IMR-90 (cell line): ENCODE data around the gene YPEL3. TPM values are rescaled to one million over a fixed set of nuclear protein-coding genes. Genes with fewer than 3 reads are reported as not detected.

Source experiments
- ATAC-seq: fragments of 200-7000 bp; cut with Tn5 transposase; 2 replicates; pipeline ENCODE4 v1.9.1; 2020; ENCODE audit warnings: low read depth, mild to moderate bottlenecking, moderate library complexity
- BruUV-seq: library from RNA; stranded (reverse); fragments of 400-500 nt; replicated peaks from 2 replicates; lab custom pipeline; 2021; lab: Mats Ljungman, UMichigan
- CTCF ChIA-PET: fragments of 300-600 bp; formaldehyde crosslinking; extraction: SDS; loops from one replicate; lab custom pipeline; 2021; ENCODE audit warnings: antibody characterized with exemption; lab: Yijun Ruan, JAX
- POLR2A ChIA-PET: fragments of 300-600 bp; sonication (Branson Sonifier 250); formaldehyde crosslinking; loops from one replicate; lab custom pipeline; 2022; ENCODE audit warnings: antibody characterized with exemption; ENCODE audit not compliant: unreplicated experiment; lab: Charles Lee
- DNase-seq: peaks from one replicate; pipeline ENCODE4 v3.0.0; 2013
- H2AFZ ChIP-seq: replicated peaks from 2 replicates; pipeline ENCODE3; 2013; ENCODE audit warnings: low read length, mild to moderate bottlenecking; ENCODE audit not compliant: poor library complexity
- H2AK5ac ChIP-seq: 2 replicates; pipeline ENCODE4 v1.6.1; 2013; ENCODE audit warnings: low read depth, low read length, inconsistent platforms
- H2AK9ac ChIP-seq: replicated peaks from 2 replicates; pipeline ENCODE3; 2013; ENCODE audit warnings: mild to moderate bottlenecking, low read depth, low read length, moderate library complexity; ENCODE audit not compliant: poor library complexity
- H2BK120ac ChIP-seq: 2 replicates; pipeline ENCODE4 v1.6.1; 2013; ENCODE audit warnings: low read depth, low read length, inconsistent platforms
- H2BK15ac ChIP-seq: 3 replicates; pipeline ENCODE4 v1.6.1; 2013; ENCODE audit warnings: low read depth, low read length, inconsistent platforms
- H2BK20ac ChIP-seq: 2 replicates; pipeline ENCODE4 v1.6.1; 2013; ENCODE audit warnings: low read depth, mild to moderate bottlenecking, inconsistent platforms, low read length, moderate library complexity
- H2BK5ac ChIP-seq: 2 replicates; pipeline ENCODE4 v1.6.1; 2013; ENCODE audit warnings: mild to moderate bottlenecking, low read depth, low read length, inconsistent platforms; ENCODE audit not compliant: poor library complexity, severe bottlenecking
- H3K14ac ChIP-seq: replicated peaks from 2 replicates; pipeline ENCODE4 v1.6.1; 2013; ENCODE audit warnings: low read depth, low read length, inconsistent platforms
- H3K18ac ChIP-seq: 2 replicates; pipeline ENCODE4 v1.6.1; 2013; ENCODE audit warnings: low read depth, low read length, control low read depth
- H3K23ac ChIP-seq: 2 replicates; pipeline ENCODE4 v1.6.1; 2013; ENCODE audit warnings: low read depth, low read length, inconsistent platforms
- H3K27ac ChIP-seq: 2 replicates; pipeline ENCODE4 v1.5.1; 2013; ENCODE audit warnings: mild to moderate bottlenecking, control low read depth, low read length; ENCODE audit not compliant: insufficient read depth
- H3K27me3 ChIP-seq: 2 replicates; pipeline ENCODE4 v1.6.1; 2013; ENCODE audit warnings: low read length; ENCODE audit not compliant: control insufficient read depth, insufficient read depth
- H3K36me3 ChIP-seq: 2 replicates; pipeline ENCODE4 v1.6.1; 2013; ENCODE audit warnings: low read length, mixed read lengths; ENCODE audit not compliant: control insufficient read depth, insufficient read depth
- H3K4ac ChIP-seq: 2 replicates; pipeline ENCODE4 v1.6.1; 2013; ENCODE audit warnings: low read depth, low read length, inconsistent platforms
- H3K4me1 ChIP-seq: 2 replicates; pipeline ENCODE4 v1.6.1; 2013; ENCODE audit warnings: low read length, mixed read lengths; ENCODE audit not compliant: control insufficient read depth, insufficient read depth
- H3K4me2 ChIP-seq: 2 replicates; pipeline ENCODE4 v1.6.1; 2013; ENCODE audit warnings: low read depth, mild to moderate bottlenecking, control low read depth, low read length, moderate library complexity
- H3K4me3 ChIP-seq: 2 replicates; pipeline ENCODE4 v1.5.1; 2013; ENCODE audit warnings: low read depth, mild to moderate bottlenecking, control low read depth, low read length, moderate library complexity; ENCODE audit not compliant: insufficient read depth
- H3K56ac ChIP-seq: 2 replicates; pipeline ENCODE4 v1.6.1; 2013; ENCODE audit warnings: low read length, inconsistent platforms; ENCODE audit not compliant: insufficient read depth; ENCODE audit errors: extremely low read depth
- H3K79me1 ChIP-seq, 2 experiments: 2 replicates each; pipeline ENCODE4 v1.6.1; 2013; ENCODE audit warnings: low read length in 2 of 2, inconsistent platforms in 1 of 2, low read depth in 1 of 2
- H3K9ac ChIP-seq: 2 replicates; pipeline ENCODE4 v1.6.1; 2013; ENCODE audit warnings: low read depth, low read length, control low read depth
- H3K9me1 ChIP-seq: 2 replicates; pipeline ENCODE4 v1.6.1; 2013; ENCODE audit warnings: low read length, inconsistent platforms; ENCODE audit not compliant: insufficient read depth
- H3K9me3 ChIP-seq: 2 replicates; pipeline ENCODE4 v1.6.1; 2013; ENCODE audit warnings: low read length; ENCODE audit not compliant: control insufficient read depth, insufficient read depth
- H4K20me1 ChIP-seq: 2 replicates; pipeline ENCODE4 v1.6.1; 2013; ENCODE audit warnings: low read length, inconsistent platforms; ENCODE audit not compliant: insufficient read depth
- H4K5ac ChIP-seq: 2 replicates; pipeline ENCODE4 v1.6.1; 2013; ENCODE audit warnings: mild to moderate bottlenecking, low read depth, low read length, control low read depth
- H4K8ac ChIP-seq, 2 experiments: 2 replicates each; pipeline ENCODE4 v1.6.1; 2013; ENCODE audit warnings: low read depth in 2 of 2, low read length in 2 of 2, control low read depth in 1 of 2, inconsistent platforms in 1 of 2
- H4K91ac ChIP-seq: 2 replicates; pipeline ENCODE4 v1.6.1; 2013; ENCODE audit warnings: low read depth, low read length, inconsistent platforms; ENCODE audit not compliant: insufficient read depth
- BHLHE40 ChIP-seq: fragments of 150-350 bp; IDR thresholded peaks from 2 replicates; pipeline ENCODE4 v1.6.1; 2016; ENCODE audit warnings: mild to moderate bottlenecking, low read depth, low read length
- CEBPB ChIP-seq: IDR thresholded peaks from 2 replicates; pipeline ENCODE4 v1.6.1; 2012; ENCODE audit warnings: low read depth, low read length, improper control_type of control experiment
- CHD1 ChIP-seq: IDR thresholded peaks from 2 replicates; pipeline ENCODE4 v1.6.1; 2012; ENCODE audit warnings: low read depth, low read length, improper control_type of control experiment
- CTCF ChIP-seq: conservative IDR thresholded peaks from 2 replicates; pipeline ENCODE4 v1.5.1; 2012; ENCODE audit warnings: mild to moderate bottlenecking, low read depth, low read length, improper control_type of control experiment
- ELK1 ChIP-seq: fragments of 150-350 bp; IDR thresholded peaks from 2 replicates; pipeline ENCODE4 v1.6.1; 2016; ENCODE audit warnings: low read depth, mild to moderate bottlenecking, low read length, moderate library complexity, borderline replicate concordance
- FOS ChIP-seq: fragments of 150-350 bp; IDR thresholded peaks from 2 replicates; pipeline ENCODE4 v1.6.1; 2016; ENCODE audit warnings: low read depth, low read length
- MAFK ChIP-seq: IDR thresholded peaks from 2 replicates; pipeline ENCODE4 v1.6.1; 2012; ENCODE audit warnings: low read depth, low read length, improper control_type of control experiment
- MAZ ChIP-seq: IDR thresholded peaks from 2 replicates; pipeline ENCODE4 v1.6.1; 2012; ENCODE audit warnings: low read depth, mild to moderate bottlenecking, low read length, improper control_type of control experiment, moderate library complexity, borderline replicate concordance
- MXI1 ChIP-seq: IDR thresholded peaks from 2 replicates; pipeline ENCODE4 v1.6.1; 2012; ENCODE audit warnings: low read depth, mild to moderate bottlenecking, low read length, moderate library complexity, borderline replicate concordance
- NFE2L2 ChIP-seq: fragments of 150-350 bp; IDR thresholded peaks from 2 replicates; pipeline ENCODE4 v1.6.1; 2016; ENCODE audit warnings: low read depth, mild to moderate bottlenecking, low read length
- POLR2A ChIP-seq: IDR thresholded peaks from 2 replicates; pipeline ENCODE4 v1.6.1; 2012; ENCODE audit warnings: mild to moderate bottlenecking, low read depth, low read length
- RAD21 ChIP-seq: IDR thresholded peaks from 2 replicates; pipeline ENCODE4 v1.6.1; 2012; ENCODE audit warnings: low read length, improper control_type of control experiment
- RCOR1 ChIP-seq: IDR thresholded peaks from 2 replicates; pipeline ENCODE4 v1.6.1; 2012; ENCODE audit warnings: mild to moderate bottlenecking, low read length, improper control_type of control experiment; ENCODE audit not compliant: insufficient replicate concordance
- RFX5 ChIP-seq: IDR thresholded peaks from 2 replicates; pipeline ENCODE4 v1.8.0; 2012; ENCODE audit warnings: low read depth, mild to moderate bottlenecking, low read length, moderate library complexity
- SMC3 ChIP-seq: fragments of 150-350 bp; IDR thresholded peaks from 2 replicates; pipeline ENCODE4 v1.6.1; 2016; ENCODE audit warnings: low read depth, mild to moderate bottlenecking, antibody characterized with exemption, low read length, moderate library complexity
- USF2 ChIP-seq: fragments of 150-350 bp; IDR thresholded peaks from 2 replicates; pipeline ENCODE4 v1.6.1; 2017; ENCODE audit warnings: mild to moderate bottlenecking, antibody characterized with exemption, low read length, low read depth
- WGBS, 2 experiments: methylation state at CpG; one replicate each; pipeline versions ENCODE4 v1.1.5 to v1.1.7; 2013; ENCODE audit warnings: missing lambda C conversion rate in 2 of 2; ENCODE audit not compliant: insufficient read length in 1 of 2; ENCODE audit errors: extremely low coverage in 2 of 2; 5-methylcytosine and 5-hydroxymethylcytosine counted together
- dilution Hi-C: fragments of 300-500 bp; cut with HindIII; formaldehyde crosslinking; loops from one replicate; pipeline ENCODE4 v1.14.3; 2018; ENCODE audit warnings: low sequenced_read_pairs; ENCODE audit not compliant: unreplicated experiment
- in situ Hi-C: fragments of 300-500 bp; cut with MboI; formaldehyde crosslinking; loops from 3 replicates; pipeline ENCODE4 v1.14.3; 2019; ENCODE audit warnings: low sequenced_read_pairs, inconsistent platforms, mixed read lengths
- intact Hi-C: fragments of 100-400 bp; cut with micrococcal nuclease; formaldehyde crosslinking; loops from 2 replicates; pipeline ENCODE4 v1.10.0; 2022
- polyA plus RNA-seq, 3 experiments: library from polyadenylated mRNA; depleted of rRNA; stranded (reverse); fragments of >200 nt; gene quantifications; 2 replicates each; pipeline ENCODE4 v1.2.3, GENCODE V29; 2012; ENCODE audit warnings: low replicate concordance in 1 of 3
- total RNA-seq: library from RNA; depleted of rRNA; stranded (reverse); fragments of >200 nt; gene quantifications from 2 replicates; pipeline ENCODE4 v1.2.3, GENCODE V29; 2012

The YPEL3 gene
- total and polyA plus RNA-seq, 2 of the 4 experiments (the other 2 are of a cell fraction): 1.1 to 25.6 TPM

- no peak overlapping the region for H3K4me3 ChIP-seq
- no TSS peak for BruUV-seq
- no peak overlapping the region for H3K23ac ChIP-seq
- H4K5ac ChIP-seq: no peak overlapping the region
- peaks cover 14% of the 10 kb centered on the region for H3K9me1 ChIP-seq
- WGBS, 2 experiments: no CpG with 5 or more reads among the region's 8 CpGs
- peak overlapping the region; percentile 49 for H2AFZ ChIP-seq
- peaks cover 6 to 42% of the 10 kb centered on the region in 2 experiments; a peak in 2 of 4 replicates for H3K79me1 ChIP-seq
- peak overlapping the region; percentile 51 for H3K4ac ChIP-seq
- H2BK15ac ChIP-seq: peak overlapping the region; percentile 70; the same call in 2 of the 3 replicates
- H3K14ac ChIP-seq: peak overlapping the region; percentile 71; the same call in 1 of the 2 replicates
- ATAC-seq: no peak
- peak overlapping the region; percentile 30; the same call in 1 of the 2 replicates for H3K9ac ChIP-seq
- H3K9me3 ChIP-seq: no peaks in the 10 kb centered on the region
- intact Hi-C loops: no loop called here
- H3K4me2 ChIP-seq: no peak overlapping the region
- peak overlapping the region; percentile 14 for H2BK5ac ChIP-seq
- DNase-seq: no peak
- H3K27me3 ChIP-seq: no peaks in the 10 kb centered on the region
- in situ Hi-C loops: no loop called here
- peak overlapping the region; percentile 95 for H2AK5ac ChIP-seq
- no peak overlapping the region for H3K18ac ChIP-seq
- H4K8ac ChIP-seq: peak overlapping the region; percentile 5 to 11; a peak in 1 of 4 replicates
- CTCF ChIA-PET: interaction anchor here (1.4 to 1.6 kb wide), 2 partner anchors 11 to 12 kb away, joined by 3 to 7 read pairs; partner anchors contain the start of gene ALDOA
- peak overlapping the region; percentile 79 for H2AK9ac ChIP-seq
- dilution Hi-C loops: no loop called here
- no peak overlapping the region for H3K56ac ChIP-seq
- POLR2A ChIA-PET: no interaction called here
- H3K27ac ChIP-seq: peak overlapping the region; percentile 14; the same call in 1 of the 2 replicates
- peaks cover 7% of the 10 kb centered on the region for H3K4me1 ChIP-seq
- no peaks in the 10 kb centered on the region; the same call in 1 of the 2 replicates for H3K36me3 ChIP-seq
- H4K20me1 ChIP-seq: no peaks in the 10 kb centered on the region; the same call in 1 of the 2 replicates
- peak overlapping the region; percentile 1; the same call in 1 of the 2 replicates for H2BK120ac ChIP-seq
- peak overlapping the region; percentile 68; the same call in 1 of the 2 replicates for H4K91ac ChIP-seq
- peak overlapping the region; percentile 1; the same call in 1 of the 2 replicates for H2BK20ac ChIP-seq
- TF ChIP-seq FOS (no peak), BHLHE40 (no peak), CEBPB (no peak), MAFK (no peak), MAZ (no peak), ELK1 (no peak), NFE2L2 (no peak), POLR2A (no peak), MXI1 (no peak), CHD1 (no peak), RAD21 (no peak), RCOR1 (no peak), USF2 (no peak), RFX5 (no peak), SMC3 (no peak), CTCF (no peak)
Measured at GRCh38 chr16:30054451-30054850, 41.6 kb downstream of the YPEL3 start.
